ENCODE data around the gene MAP1LC3B. TPM values are rescaled to one million over a fixed set of nuclear protein-coding genes. Genes with fewer than 3 reads are reported as not detected.
A peak's percentile ranks its signal among the peaks of the same experiment; 100 is the strongest.
"Not testable (repeated sequence)": the region's sequence is repeated elsewhere in the genome, so short reads cannot be mapped to it uniquely, and the experiment has no call there.

The MAP1LC3B gene
- total RNA-seq, 1 experiment from 2014 or later = 45.3 TPM

DNA sequence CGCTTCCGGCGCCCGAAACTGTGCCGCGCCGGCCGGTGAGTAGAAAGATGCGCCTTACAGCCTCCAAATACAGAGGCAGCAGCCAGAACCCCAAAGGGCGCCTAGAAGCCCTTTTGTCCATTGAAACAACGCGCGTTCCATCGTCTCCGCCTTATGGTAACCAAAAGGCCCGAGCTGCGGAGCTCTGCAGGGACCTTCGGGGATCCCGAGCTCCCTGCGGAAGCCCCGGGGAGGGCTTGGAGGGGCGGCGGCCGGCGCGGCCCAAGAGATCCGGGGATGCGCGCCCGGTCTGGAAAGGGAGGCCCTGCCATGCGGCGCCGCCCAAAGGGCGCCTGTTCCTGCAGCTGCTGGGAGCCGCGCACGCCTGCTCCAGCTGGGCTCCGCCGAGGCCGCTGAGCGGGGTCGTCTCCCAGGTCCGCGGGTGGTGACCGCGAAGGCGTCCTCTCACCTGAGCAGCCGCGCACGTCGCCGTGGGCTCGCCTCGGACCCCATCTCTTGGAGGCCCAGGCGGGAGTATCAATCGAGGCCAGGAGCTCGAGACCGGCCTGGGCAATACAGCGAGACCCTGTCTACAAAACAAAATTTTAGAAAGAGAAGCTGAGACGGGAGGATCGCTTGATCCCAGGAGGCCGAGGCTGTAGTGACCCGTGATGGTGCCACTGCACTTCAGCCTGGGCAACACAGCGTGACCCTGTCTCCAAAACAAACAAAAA, 7.8 kb upstream of the MAP1LC3B start:
- Histone ChIP-seq H3K4me2 (peak overlapping the region; percentile 78), H3K4me1 (replicated peaks; ENCODE audit: insufficient read depth) (peaks cover 46% of the 10 kb centered on the region), H3K36me3 (ENCODE audit: low read depth) (no peaks in the 10 kb centered on the region), H3K79me2 (ENCODE audit: low read depth) (peaks cover 38% of the 10 kb centered on the region), H3K27ac (peak overlapping the region; percentile 73), H3F3A (ENCODE audit: insufficient read depth, low read depth) (peaks cover 41% of the 10 kb centered on the region), H4K20me1 (ENCODE audit: insufficient read depth) (peaks cover 31% of the 10 kb centered on the region), H3K9me2 (ENCODE audit: insufficient read depth) (no peaks in the 10 kb centered on the region), H3K9me3 (ENCODE audit: insufficient read depth, low read depth) (no peaks in the 10 kb centered on the region), H3K27me3 (ENCODE audit: insufficient read depth, low read depth) (no peaks in the 10 kb centered on the region), H3K4me3 (peak overlapping the region; percentile 88), H2AFZ (peak overlapping the region; percentile 95)
- peak; percentile 63 to 64 for DNase-seq
- CTCF ChIA-PET = interaction anchor here (0.6 to 1.6 kb wide), 3 partner anchors 10 to 91 kb away, joined by 6 to 10 read pairs (median 9); no protein-coding TSS in a partner anchor
- POLR2A ChIA-PET (ENCODE audit: unreplicated experiment) = interaction anchor here (0.5 to 0.7 kb wide), 2 partner anchors 147 to 485 kb away, joined by 4 to 5 read pairs; no protein-coding TSS in a partner anchor
- TF ChIP-seq, protein P1, sequence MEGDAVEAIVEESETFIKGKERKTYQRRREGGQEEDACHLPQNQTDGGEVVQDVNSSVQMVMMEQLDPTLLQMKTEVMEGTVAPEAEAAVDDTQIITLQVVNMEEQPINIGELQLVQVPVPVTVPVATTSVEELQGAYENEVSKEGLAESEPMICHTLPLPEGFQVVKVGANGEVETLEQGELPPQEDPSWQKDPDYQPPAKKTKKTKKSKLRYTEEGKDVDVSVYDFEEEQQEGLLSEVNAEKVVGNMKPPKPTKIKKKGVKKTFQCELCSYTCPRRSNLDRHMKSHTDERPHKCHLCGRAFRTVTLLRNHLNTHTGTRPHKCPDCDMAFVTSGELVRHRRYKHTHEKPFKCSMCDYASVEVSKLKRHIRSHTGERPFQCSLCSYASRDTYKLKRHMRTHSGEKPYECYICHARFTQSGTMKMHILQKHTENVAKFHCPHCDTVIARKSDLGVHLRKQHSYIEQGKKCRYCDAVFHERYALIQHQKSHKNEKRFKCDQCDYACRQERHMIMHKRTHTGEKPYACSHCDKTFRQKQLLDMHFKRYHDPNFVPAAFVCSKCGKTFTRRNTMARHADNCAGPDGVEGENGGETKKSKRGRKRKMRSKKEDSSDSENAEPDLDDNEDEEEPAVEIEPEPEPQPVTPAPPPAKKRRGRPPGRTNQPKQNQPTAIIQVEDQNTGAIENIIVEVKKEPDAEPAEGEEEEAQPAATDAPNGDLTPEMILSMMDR (conservative IDR thresholded peaks at IDR 0.05) = no peak
- TF ChIP-seq EZH2 (IDR thresholded peaks at IDR 0.05; ENCODE audit: low read depth) = no peak
- no TSS peak for BruUV-seq (replicated peaks)
- intact Hi-C loops (cut with micrococcal nuclease; ENCODE audit: unreplicated experiment) = loop anchor here (5.0 kb wide), 1 partner anchor 67 kb away; the partner anchor contains the start of gene C16orf95

DNA sequence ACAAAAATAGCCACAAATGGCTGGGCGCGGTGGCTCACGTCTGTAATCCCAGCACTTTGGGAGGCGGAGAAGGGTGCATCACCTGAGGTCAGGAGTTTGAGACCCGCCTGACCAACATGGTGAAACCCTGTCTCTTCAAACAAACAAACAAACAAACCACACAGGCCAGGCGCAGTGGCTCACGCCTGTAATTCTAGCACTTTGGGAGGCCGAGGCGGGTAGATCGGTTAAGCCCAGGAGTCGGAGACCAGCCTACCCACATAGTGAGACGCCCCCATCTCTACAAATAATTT, 7.3 kb upstream of the MAP1LC3B start:
- BruUV-seq (replicated peaks); H3K36me3 ChIP-seq (ENCODE audit: low read depth); H3K9me3 ChIP-seq (ENCODE audit: insufficient read depth, low read depth); H3K27me3 ChIP-seq (ENCODE audit: insufficient read depth, low read depth); POLR2A ChIA-PET (ENCODE audit: unreplicated experiment); H3K9me2 ChIP-seq (ENCODE audit: insufficient read depth); DNase-seq: not testable (repeated sequence)
- Histone ChIP-seq H4K20me1 (ENCODE audit: insufficient read depth) (peaks cover 31% of the 10 kb centered on the region), H3K27ac (peak overlapping the region; percentile 73), H2AFZ (peak overlapping the region; percentile 95), H3K4me3 (peak overlapping the region; percentile 88), H3K79me2 (ENCODE audit: low read depth) (peaks cover 33% of the 10 kb centered on the region), H3K4me2 (peak overlapping the region; percentile 78), H3F3A (ENCODE audit: insufficient read depth, low read depth) (peaks cover 41% of the 10 kb centered on the region), H3K4me1 (replicated peaks; ENCODE audit: insufficient read depth) (peaks cover 51% of the 10 kb centered on the region)
- intact Hi-C loops (cut with micrococcal nuclease; ENCODE audit: unreplicated experiment) = loop anchor here (5.0 kb wide), 1 partner anchor 68 kb away; the partner anchor contains the start of gene C16orf95
- CTCF ChIA-PET = interaction anchor here (0.7 kb wide), 2 partner anchors 9 to 66 kb away, joined by 5 to 6 read pairs; no protein-coding TSS in a partner anchor

DNA sequence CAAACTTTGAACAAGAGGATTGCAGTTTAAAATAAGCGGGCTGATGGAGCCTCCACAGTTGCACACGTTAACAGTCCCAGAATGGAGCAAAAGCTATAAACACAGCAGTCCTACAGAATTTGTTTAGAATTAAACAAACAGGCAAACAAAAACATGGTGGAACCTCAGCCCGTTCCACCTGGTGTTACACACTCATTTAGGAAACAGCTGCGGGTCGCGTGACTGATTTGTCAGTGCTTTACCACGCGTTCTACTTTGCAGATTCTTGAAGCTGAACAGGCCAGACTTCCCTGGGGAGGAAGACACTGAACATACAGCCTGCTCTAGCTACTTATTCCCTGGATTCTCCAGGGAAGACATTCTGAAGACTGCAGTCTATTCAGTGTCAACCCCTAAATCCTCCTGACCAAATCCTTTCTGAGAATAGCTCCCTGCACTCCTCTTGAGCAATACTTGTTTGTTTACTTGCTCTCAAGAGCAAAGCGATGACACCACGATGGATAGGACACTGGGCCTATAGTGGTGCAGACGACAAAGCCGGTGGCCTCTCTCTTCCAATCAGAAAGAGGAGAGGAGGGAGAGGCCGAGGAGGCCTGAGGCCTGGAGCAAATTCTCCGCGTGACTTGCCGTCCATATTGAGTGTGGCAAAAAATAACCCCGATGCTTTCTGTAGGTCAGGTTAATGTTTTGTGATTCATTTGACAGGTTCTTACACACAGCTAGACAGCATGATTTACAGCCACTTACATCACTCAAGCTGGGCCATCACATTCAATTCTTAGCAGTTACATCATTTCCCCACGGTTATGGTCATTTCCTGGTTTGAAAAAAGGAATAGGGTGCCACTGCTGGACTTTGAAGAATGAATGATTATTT, 4.0 kb upstream of the MAP1LC3B start:
- H3K79me2 ChIP-seq (ENCODE audit: low read depth) = peaks cover 5% of the 10 kb centered on the region
- no peaks in the 10 kb centered on the region for H3K27me3 ChIP-seq (ENCODE audit: insufficient read depth, low read depth)
- H4K20me1 ChIP-seq (ENCODE audit: insufficient read depth) = peaks cover 4% of the 10 kb centered on the region
- no peaks in the 10 kb centered on the region for H3K9me3 ChIP-seq (ENCODE audit: insufficient read depth, low read depth)
- H3K27ac ChIP-seq = peak overlapping the region; percentile 83
- H3K4me1 ChIP-seq (replicated peaks; ENCODE audit: insufficient read depth) = peaks cover 34% of the 10 kb centered on the region
- H2AFZ ChIP-seq = peak overlapping the region; percentile 28
- no peaks in the 10 kb centered on the region for H3K36me3 ChIP-seq (ENCODE audit: low read depth)
- intact Hi-C loops (cut with micrococcal nuclease; ENCODE audit: unreplicated experiment) = no loop called here
- DNase-seq = peak; percentile 87 to 99
- no peaks in the 10 kb centered on the region for H3K9me2 ChIP-seq (ENCODE audit: insufficient read depth)
- BruUV-seq (replicated peaks) = no TSS peak
- ChIA-PET CTCF (interaction anchor here (1.1 kb wide), 1 partner anchor 185 kb away, joined by 8 read pairs; no protein-coding TSS in a partner anchor), POLR2A (ENCODE audit: unreplicated experiment) (interaction anchor here (0.6 kb wide), 2 partner anchors 223 to 263 kb away, joined by 3 to 10 read pairs; no protein-coding TSS in a partner anchor)
- H3K4me2 ChIP-seq = peak overlapping the region; percentile 79
- TF ChIP-seq EZH2 (IDR thresholded peaks at IDR 0.05; ENCODE audit: low read depth) = no peak
- TF ChIP-seq, protein P1 (conservative IDR thresholded peaks at IDR 0.05) = no peak
- H3K4me3 ChIP-seq = peak overlapping the region; percentile 45; the same call in 1 of the 2 replicates
- H3F3A ChIP-seq (ENCODE audit: insufficient read depth, low read depth) = peaks cover 35% of the 10 kb centered on the region
